Measurements from ENCODE around the gene WDR5. TPM values are rescaled to one million over a fixed set of nuclear protein-coding genes. Genes with fewer than 3 reads are reported as not detected.

The WDR5 gene
- polyA plus RNA-seq, 1 of the 3 experiments (the other 2 are of a cell fraction): 36.6 TPM

- Histone ChIP-seq H3K36me3 (replicated peaks in 1 of 2; ENCODE audit: control insufficient read depth in 1 of 2, insufficient read depth in 2 of 2, low read length in 1 of 2) (no peaks in the 10 kb centered on the region), H3F3A (replicated peaks; ENCODE audit: insufficient read depth) (no peaks in the 10 kb centered on the region), H3K9ac (no peak overlapping the region), H3K9me2 (no peaks in the 10 kb centered on the region), H2AFZ (ENCODE audit: low read depth) (no peak overlapping the region), H3K4me3 (ENCODE audit: low read depth in 2 of 2, low read length in 1 of 2) (no peak overlapping the region), H3K79me2 (ENCODE audit: insufficient read depth) (no peaks in the 10 kb centered on the region), H4K20me1 (ENCODE audit: insufficient read depth) (no peaks in the 10 kb centered on the region), H3K9me3 (no peaks in the 10 kb centered on the region), H3K27ac (ENCODE audit: low read depth in 2 of 2, low read length in 1 of 2) (no peak overlapping the region), H3K4me1 (ENCODE audit: control insufficient read depth in 1 of 2, insufficient read depth in 2 of 2, low read depth in 1 of 2, low read length in 1 of 2) (no peaks in the 10 kb centered on the region), H3K4me2 (no peak overlapping the region), H3K27me3 (ENCODE audit: insufficient read depth) (peaks cover 8% of the 10 kb centered on the region; the same call in 1 of the 2 replicates)
- no peak for DNase-seq
- ChIA-PET CTCF (interaction anchor here (0.8 to 2.6 kb wide), 4 partner anchors 9 to 246 kb away, joined by 3 to 8 read pairs (median 6); no protein-coding TSS in a partner anchor), POLR2A (no interaction called here)
- 70% methylated on average over 6 of the region's 6 CpGs for WGBS (ENCODE audit: low lambda C conversion rate)
- TF ChIP-seq MXI1 (IDR thresholded peaks at IDR 0.05; ENCODE audit: low read depth, low read length) (no peak), NRF1 (IDR thresholded peaks at IDR 0.05; ENCODE audit: low read depth, low read length) (no peak), RFX5 (IDR thresholded peaks at IDR 0.05; ENCODE audit: low read length) (no peak), REST (IDR thresholded peaks at IDR 0.05; ENCODE audit: low read depth, low read length) (no peak), ELF1 (IDR thresholded peaks at IDR 0.05) (no peak), TEAD4 (IDR thresholded peaks at IDR 0.05; ENCODE audit: borderline replicate concordance, insufficient read depth) (no peak), RCOR1 (IDR thresholded peaks at IDR 0.05; ENCODE audit: low read length) (no peak), GABPA (IDR thresholded peaks at IDR 0.05; ENCODE audit: low read depth) (no peak), RAD21 (IDR thresholded peaks at IDR 0.05; ENCODE audit: low read length) (no peak), MEF2A (IDR thresholded peaks at IDR 0.05; ENCODE audit: borderline replicate concordance, low read depth) (no peak), FOSL2 (IDR thresholded peaks at IDR 0.05; ENCODE audit: borderline replicate concordance, low read depth) (no peak)
- TF ChIP-seq, protein P1, sequence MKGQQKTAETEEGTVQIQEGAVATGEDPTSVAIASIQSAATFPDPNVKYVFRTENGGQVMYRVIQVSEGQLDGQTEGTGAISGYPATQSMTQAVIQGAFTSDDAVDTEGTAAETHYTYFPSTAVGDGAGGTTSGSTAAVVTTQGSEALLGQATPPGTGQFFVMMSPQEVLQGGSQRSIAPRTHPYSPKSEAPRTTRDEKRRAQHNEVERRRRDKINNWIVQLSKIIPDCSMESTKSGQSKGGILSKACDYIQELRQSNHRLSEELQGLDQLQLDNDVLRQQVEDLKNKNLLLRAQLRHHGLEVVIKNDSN (IDR thresholded peaks at IDR 0.05; ENCODE audit: borderline replicate concordance, low read depth): no peak
Observed at GRCh38 chr9:134196911-134197310, 61.0 kb downstream of the WDR5 start.

GRCh38 chr9:134198791-134199190 is 62.9 kb downstream of the WDR5 start:
- no peaks in the 10 kb centered on the region for H3K9me2 ChIP-seq
- CTCF ChIA-PET: interaction anchor here (0.7 kb wide), 1 partner anchor 244 kb away, joined by 3 read pairs; no protein-coding TSS in a partner anchor

More at GRCh38 chr9:134198791-134199190, 62.9 kb downstream of the WDR5 start:
- POLR2A ChIA-PET: no interaction called here
- 69% methylated on average over 3 of the region's 3 CpGs for WGBS (ENCODE audit: low lambda C conversion rate)
- Histone ChIP-seq H4K20me1 (ENCODE audit: insufficient read depth) (no peaks in the 10 kb centered on the region), H3K9ac (no peak overlapping the region), H3K36me3 (replicated peaks in 1 of 2; ENCODE audit: control insufficient read depth in 1 of 2, insufficient read depth in 2 of 2, low read length in 1 of 2) (no peaks in the 10 kb centered on the region), H3K4me2 (no peak overlapping the region), H2AFZ (ENCODE audit: low read depth) (no peak overlapping the region), H3K9me3 (no peaks in the 10 kb centered on the region), H3K4me1 (ENCODE audit: control insufficient read depth in 1 of 2, insufficient read depth in 2 of 2, low read depth in 1 of 2, low read length in 1 of 2) (no peaks in the 10 kb centered on the region), H3K4me3 (ENCODE audit: low read depth in 2 of 2, low read length in 1 of 2) (no peak overlapping the region), H3F3A (replicated peaks; ENCODE audit: insufficient read depth) (no peaks in the 10 kb centered on the region), H3K27ac (ENCODE audit: low read depth in 2 of 2, low read length in 1 of 2) (no peak overlapping the region), H3K79me2 (ENCODE audit: insufficient read depth) (no peaks in the 10 kb centered on the region), H3K27me3 (ENCODE audit: insufficient read depth) (peaks cover 8% of the 10 kb centered on the region; the same call in 1 of the 2 replicates)
- no peak for TF ChIP-seq POLR2AphosphoS5 (IDR thresholded peaks at IDR 0.05; ENCODE audit: low read depth, low read length)
- TF ChIP-seq NFIC (IDR thresholded peaks at IDR 0.05; ENCODE audit: borderline replicate concordance): no peak
- TF ChIP-seq FOXJ3 (CRISPR knock-in tag; IDR thresholded peaks at IDR 0.05): no peak
- TF ChIP-seq PBX3 (IDR thresholded peaks at IDR 0.05): no peak
- TF ChIP-seq RFX5 (IDR thresholded peaks at IDR 0.05; ENCODE audit: low read length): no peak
- no peak for TF ChIP-seq JUND (IDR thresholded peaks at IDR 0.05)
- no peak for TF ChIP-seq RCOR1 (IDR thresholded peaks at IDR 0.05; ENCODE audit: low read length)
- TF ChIP-seq MXI1 (IDR thresholded peaks at IDR 0.05; ENCODE audit: low read depth, low read length): no peak
- no peak for TF ChIP-seq EZH2phosphoT487 (IDR thresholded peaks at IDR 0.05; ENCODE audit: borderline replicate concordance, low read depth)
- DNase-seq: no peak
